ENCODE results near the gene SRF. TPM values are rescaled to one million over a fixed set of nuclear protein-coding genes. Genes with fewer than 3 reads are reported as not detected.

The SRF gene
- 10 to 100 TPM; 17.1 to 23.7 TPM for polyA plus RNA-seq

DNA sequence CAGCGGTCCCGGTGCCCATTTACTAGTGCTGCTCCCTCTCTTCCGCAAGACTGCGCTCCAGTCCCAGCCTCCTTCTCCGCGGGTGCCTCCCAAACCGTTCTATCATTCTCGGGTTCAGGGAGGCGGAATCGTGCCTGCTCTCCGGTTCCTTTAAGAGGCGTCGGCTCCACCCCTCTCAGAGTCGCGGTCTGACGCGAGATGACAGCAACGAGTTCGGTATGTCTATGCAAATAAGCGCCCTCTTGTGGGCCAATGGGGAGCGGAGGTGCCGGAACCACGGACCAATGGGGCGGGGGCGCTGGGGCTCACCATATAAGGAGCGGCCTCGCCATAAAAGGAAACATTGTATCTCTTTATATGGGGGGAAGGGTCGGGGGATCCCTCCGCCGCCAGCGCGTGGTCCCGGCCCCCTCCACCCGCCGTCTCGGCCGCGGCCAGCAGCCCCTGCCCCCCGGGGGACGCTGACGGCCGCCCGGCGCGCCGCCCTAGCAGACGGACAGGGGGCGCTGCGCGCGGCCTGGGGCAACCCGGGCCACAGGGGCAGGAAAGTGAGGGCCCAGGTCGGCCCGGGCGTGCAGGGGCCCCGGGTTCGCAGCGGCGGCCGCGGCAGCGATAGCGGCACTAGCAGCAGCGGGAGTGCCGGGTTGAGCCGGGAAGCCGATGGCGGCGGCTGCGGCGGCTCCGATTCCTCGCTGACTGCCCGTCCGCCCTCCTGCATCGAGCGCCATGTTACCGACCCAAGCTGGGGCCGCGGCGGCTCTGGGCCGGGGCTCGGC lies at the start of gene SRF:
Gene SRF (plus strand): TSS at position 339 of the 776 bp plus-strand sequence. CDS start 388 bp downstream, at position 727.
- H3K27ac ChIP-seq (ENCODE audit: low read depth in 2 of 2, low read length in 1 of 2): peak within 1 kb of the TSS; percentile 93 to 97
- H3K27me3 ChIP-seq (ENCODE audit: control insufficient read depth in 1 of 2, insufficient read depth in 2 of 2, low read length in 2 of 2): no peaks in the 10 kb centered on the region
- H3K4me3 ChIP-seq (ENCODE audit: low read depth in 1 of 2, low read length in 2 of 2): peak within 1 kb of the TSS; percentile 71 to 95
- H3K4me1 ChIP-seq (ENCODE audit: control insufficient read depth in 2 of 2, insufficient read depth in 2 of 2, low read length in 1 of 2): peaks cover 0 to 11% of the 10 kb centered on the region in 2 donors
- WGBS, 2 donors: 0 to 1% methylated on average over 68 to 83 of the region's 83 CpGs
- no peaks in the 10 kb centered on the region for H3K9me3 ChIP-seq (ENCODE audit: control insufficient read depth in 2 of 2, insufficient read depth in 1 of 2, low read depth in 1 of 2, low read length in 1 of 2)
- H3K36me3 ChIP-seq (ENCODE audit: control insufficient read depth in 2 of 2, insufficient read depth in 2 of 2, low read length in 1 of 2): peaks cover 0 to 8% of the 10 kb centered on the region in 2 donors

GRCh38 chr6:43122146-43122545 lies 48.9 kb upstream of the SRF start:
- Histone ChIP-seq H3K4me3 (ENCODE audit: low read depth in 1 of 2, low read length in 2 of 2) (no peak overlapping the region), H3K4me1 (ENCODE audit: control insufficient read depth in 2 of 2, insufficient read depth in 2 of 2, low read length in 1 of 2) (no peaks in the 10 kb centered on the region), H3K27me3 (ENCODE audit: control insufficient read depth in 1 of 2, insufficient read depth in 2 of 2, low read length in 2 of 2) (no peaks in the 10 kb centered on the region), H3K36me3 (ENCODE audit: control insufficient read depth in 2 of 2, insufficient read depth in 2 of 2, low read length in 1 of 2) (no peaks in the 10 kb centered on the region), H3K9me3 (ENCODE audit: control insufficient read depth in 2 of 2, insufficient read depth in 1 of 2, low read depth in 1 of 2, low read length in 1 of 2) (no peaks in the 10 kb centered on the region), H3K27ac (ENCODE audit: low read depth in 2 of 2, low read length in 1 of 2) (peak overlapping the region in 1 of 2 donors; percentile 15)
- WGBS, 2 donors: 73 to 81% methylated on average over 2 of the region's 2 CpGs

GRCh38 chr6:43123461-43124314 lies 47.4 kb upstream of the SRF start:
- H3K4me1 ChIP-seq (ENCODE audit: control insufficient read depth in 2 of 2, insufficient read depth in 2 of 2, low read length in 1 of 2): no peaks in the 10 kb centered on the region
- H3K36me3 ChIP-seq (ENCODE audit: control insufficient read depth in 2 of 2, insufficient read depth in 2 of 2, low read length in 1 of 2): no peaks in the 10 kb centered on the region
- peak overlapping the region in 1 of 2 donors; percentile 35 for H3K27ac ChIP-seq (ENCODE audit: low read depth in 2 of 2, low read length in 1 of 2)
- no peak overlapping the region for H3K4me3 ChIP-seq (ENCODE audit: low read depth in 1 of 2, low read length in 2 of 2)
- no peaks in the 10 kb centered on the region for H3K9me3 ChIP-seq (ENCODE audit: control insufficient read depth in 2 of 2, insufficient read depth in 1 of 2, low read depth in 1 of 2, low read length in 1 of 2)
- H3K27me3 ChIP-seq (ENCODE audit: control insufficient read depth in 1 of 2, insufficient read depth in 2 of 2, low read length in 2 of 2): no peaks in the 10 kb centered on the region
- 63 to 66% methylated on average over 25 of the region's 25 CpGs for WGBS, 2 donors

- Histone ChIP-seq H3K4me3 (ENCODE audit: low read depth in 1 of 2, low read length in 2 of 2) (no peak overlapping the region), H3K9me3 (ENCODE audit: control insufficient read depth in 2 of 2, insufficient read depth in 1 of 2, low read depth in 1 of 2, low read length in 1 of 2) (no peaks in the 10 kb centered on the region), H3K36me3 (ENCODE audit: control insufficient read depth in 2 of 2, insufficient read depth in 2 of 2, low read length in 1 of 2) (no peaks in the 10 kb centered on the region), H3K4me1 (ENCODE audit: control insufficient read depth in 2 of 2, insufficient read depth in 2 of 2, low read length in 1 of 2) (peaks cover 0 to 2% of the 10 kb centered on the region in 2 donors), H3K27me3 (ENCODE audit: control insufficient read depth in 1 of 2, insufficient read depth in 2 of 2, low read length in 2 of 2) (no peaks in the 10 kb centered on the region), H3K27ac (ENCODE audit: low read depth in 2 of 2, low read length in 1 of 2) (no peak overlapping the region)
- 76 to 79% methylated on average over 6 of the region's 6 CpGs for WGBS, 2 donors
These were observed 46.6 kb upstream of the SRF start for GRCh38 chr6:43124481-43124880.

DNA sequence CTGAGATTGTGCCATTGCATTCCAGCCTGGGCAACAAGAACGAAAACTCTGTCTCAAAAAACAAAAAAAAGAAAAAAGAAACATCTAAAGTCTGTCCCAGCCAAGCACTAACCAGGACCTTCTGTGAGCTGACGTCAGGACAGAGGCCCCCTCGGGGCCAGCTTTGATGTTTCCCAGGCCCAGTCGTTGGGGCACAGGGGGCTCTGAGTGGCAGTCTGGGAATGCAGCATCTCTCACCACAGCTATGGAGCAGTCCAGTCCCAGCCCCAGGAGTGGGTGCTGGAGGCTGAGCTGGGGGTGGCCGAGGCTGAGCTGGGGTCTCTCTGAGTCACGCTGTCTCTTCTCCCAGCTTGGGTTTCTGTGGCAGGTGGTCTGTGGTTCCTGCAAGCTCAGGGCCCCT lies 46.0 kb upstream of the SRF start:
- WGBS, 2 donors: 67 to 71% methylated on average over 6 of the region's 6 CpGs
- Histone ChIP-seq H3K27me3 (ENCODE audit: control insufficient read depth in 1 of 2, insufficient read depth in 2 of 2, low read length in 2 of 2) (no peaks in the 10 kb centered on the region), H3K36me3 (ENCODE audit: control insufficient read depth in 2 of 2, insufficient read depth in 2 of 2, low read length in 1 of 2) (no peaks in the 10 kb centered on the region), H3K4me1 (ENCODE audit: control insufficient read depth in 2 of 2, insufficient read depth in 2 of 2, low read length in 1 of 2) (peaks cover 0 to 5% of the 10 kb centered on the region in 2 donors), H3K9me3 (ENCODE audit: control insufficient read depth in 2 of 2, insufficient read depth in 1 of 2, low read depth in 1 of 2, low read length in 1 of 2) (no peaks in the 10 kb centered on the region), H3K4me3 (ENCODE audit: low read depth in 1 of 2, low read length in 2 of 2) (no peak overlapping the region), H3K27ac (ENCODE audit: low read depth in 2 of 2, low read length in 1 of 2) (peak overlapping the region in 1 of 2 donors; percentile 24)

DNA sequence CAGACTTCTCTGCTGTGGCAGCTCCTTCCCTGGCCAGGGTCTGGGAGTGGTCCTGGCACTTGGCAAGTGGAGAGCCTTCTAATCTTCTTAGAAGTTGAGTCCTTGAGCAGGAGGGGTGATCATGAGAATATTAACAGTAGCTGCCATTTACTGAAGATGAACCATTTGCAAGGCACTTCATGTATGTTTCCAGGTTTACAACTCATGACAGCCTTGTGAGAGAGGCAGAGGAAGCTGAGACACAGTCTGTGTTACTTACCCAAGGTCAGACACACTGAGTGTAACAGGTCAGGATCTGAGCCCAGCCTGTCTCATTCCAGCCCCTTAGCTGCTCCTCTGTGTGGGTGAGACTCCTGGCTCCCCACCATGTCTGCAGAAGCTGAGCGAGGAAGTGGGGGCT lies 45.5 kb upstream of the SRF start:
- Histone ChIP-seq H3K4me1 (ENCODE audit: control insufficient read depth in 2 of 2, insufficient read depth in 2 of 2, low read length in 1 of 2) (peaks cover 0 to 6% of the 10 kb centered on the region in 2 donors), H3K9me3 (ENCODE audit: control insufficient read depth in 2 of 2, insufficient read depth in 1 of 2, low read depth in 1 of 2, low read length in 1 of 2) (no peaks in the 10 kb centered on the region), H3K27me3 (ENCODE audit: control insufficient read depth in 1 of 2, insufficient read depth in 2 of 2, low read length in 2 of 2) (no peaks in the 10 kb centered on the region), H3K36me3 (ENCODE audit: control insufficient read depth in 2 of 2, insufficient read depth in 2 of 2, low read length in 1 of 2) (no peaks in the 10 kb centered on the region), H3K4me3 (ENCODE audit: low read depth in 1 of 2, low read length in 2 of 2) (no peak overlapping the region), H3K27ac (ENCODE audit: low read depth in 2 of 2, low read length in 1 of 2) (no peak overlapping the region)
- 82 to 84% methylated on average over 1 of the region's 1 CpG for WGBS, 2 donors

- WGBS, 2 donors: 72 to 86% methylated on average over 12 of the region's 12 CpGs
- Histone ChIP-seq H3K27ac (ENCODE audit: low read depth in 2 of 2, low read length in 1 of 2) (peak overlapping the region in 1 of 2 donors; percentile 9), H3K36me3 (ENCODE audit: control insufficient read depth in 2 of 2, insufficient read depth in 2 of 2, low read length in 1 of 2) (no peaks in the 10 kb centered on the region), H3K4me3 (ENCODE audit: low read depth in 1 of 2, low read length in 2 of 2) (no peak overlapping the region), H3K9me3 (ENCODE audit: control insufficient read depth in 2 of 2, insufficient read depth in 1 of 2, low read depth in 1 of 2, low read length in 1 of 2) (no peaks in the 10 kb centered on the region), H3K4me1 (ENCODE audit: control insufficient read depth in 2 of 2, insufficient read depth in 2 of 2, low read length in 1 of 2) (peaks cover 0 to 6% of the 10 kb centered on the region in 2 donors), H3K27me3 (ENCODE audit: control insufficient read depth in 1 of 2, insufficient read depth in 2 of 2, low read length in 2 of 2) (no peaks in the 10 kb centered on the region)
These were observed 43.9 kb upstream of the SRF start for GRCh38 chr6:43127180-43127579.

GRCh38 chr6:43127877-43128276 lies 43.2 kb upstream of the SRF start:
- Histone ChIP-seq H3K4me1 (ENCODE audit: control insufficient read depth in 2 of 2, insufficient read depth in 2 of 2, low read length in 1 of 2) (peaks cover 0 to 6% of the 10 kb centered on the region in 2 donors), H3K27ac (ENCODE audit: low read depth in 2 of 2, low read length in 1 of 2) (no peak overlapping the region), H3K4me3 (ENCODE audit: low read depth in 1 of 2, low read length in 2 of 2) (no peak overlapping the region), H3K9me3 (ENCODE audit: control insufficient read depth in 2 of 2, insufficient read depth in 1 of 2, low read depth in 1 of 2, low read length in 1 of 2) (no peaks in the 10 kb centered on the region), H3K36me3 (ENCODE audit: control insufficient read depth in 2 of 2, insufficient read depth in 2 of 2, low read length in 1 of 2) (peaks cover 0 to 4% of the 10 kb centered on the region in 2 donors), H3K27me3 (ENCODE audit: control insufficient read depth in 1 of 2, insufficient read depth in 2 of 2, low read length in 2 of 2) (no peaks in the 10 kb centered on the region)
- WGBS, 2 donors: 55% methylated on average over 11 of the region's 11 CpGs

DNA sequence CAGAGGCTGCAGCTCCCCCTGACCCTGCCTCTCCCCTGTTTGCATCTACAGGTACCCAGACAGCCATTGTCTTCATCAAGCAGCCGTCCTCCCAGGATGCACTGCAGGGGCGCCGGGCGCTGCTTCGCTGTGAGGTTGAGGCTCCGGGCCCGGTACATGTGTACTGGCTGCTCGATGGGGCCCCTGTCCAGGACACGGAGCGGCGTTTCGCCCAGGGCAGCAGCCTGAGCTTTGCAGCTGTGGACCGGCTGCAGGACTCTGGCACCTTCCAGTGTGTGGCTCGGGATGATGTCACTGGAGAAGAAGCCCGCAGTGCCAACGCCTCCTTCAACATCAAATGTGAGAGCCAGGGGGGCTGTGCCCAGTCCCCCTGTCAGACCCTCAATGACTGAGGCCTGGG lies 42.1 kb upstream of the SRF start:
- H3K27me3 ChIP-seq (ENCODE audit: control insufficient read depth in 1 of 2, insufficient read depth in 2 of 2, low read length in 2 of 2): no peaks in the 10 kb centered on the region
- H3K4me3 ChIP-seq (ENCODE audit: low read depth in 1 of 2, low read length in 2 of 2): no peak overlapping the region
- peaks cover 0 to 4% of the 10 kb centered on the region in 2 donors for H3K36me3 ChIP-seq (ENCODE audit: control insufficient read depth in 2 of 2, insufficient read depth in 2 of 2, low read length in 1 of 2)
- no peak overlapping the region for H3K27ac ChIP-seq (ENCODE audit: low read depth in 2 of 2, low read length in 1 of 2)
- no peaks in the 10 kb centered on the region for H3K9me3 ChIP-seq (ENCODE audit: control insufficient read depth in 2 of 2, insufficient read depth in 1 of 2, low read depth in 1 of 2, low read length in 1 of 2)
- WGBS, 2 donors: 77 to 84% methylated on average over 16 of the region's 16 CpGs
- H3K4me1 ChIP-seq (ENCODE audit: control insufficient read depth in 2 of 2, insufficient read depth in 2 of 2, low read length in 1 of 2): peaks cover 0 to 6% of the 10 kb centered on the region in 2 donors

All from esophagus (tissue), 2 donors.